Cardiac fibroblast (primary cell): Measurements from ENCODE around the gene SP6.

Source experiments
- DNase-seq, 2 donors: peaks; one replicate each; pipeline versions ENCODE4 v3.0.0 to v3.0.0-alpha.2; 2010; ENCODE audit warnings: low read depth in 2 of 2
- H3K4me3 ChIP-seq, 2 donors: replicated peaks in 1 of 2; 1 replicate in 1 of 2; 2 replicates in 1 of 2; pipeline ENCODE4 v1.5.1; 2011; ENCODE audit warnings: low read depth in 2 of 2, low read length in 2 of 2, mild to moderate bottlenecking in 2 of 2, moderate library complexity in 1 of 2
- CTCF ChIP-seq: IDR thresholded peaks from one replicate; pipeline ENCODE4 v1.5.1; 2011; ENCODE audit warnings: low read depth, mild to moderate bottlenecking, low read length, inconsistent platforms

The SP6 gene

DNA sequence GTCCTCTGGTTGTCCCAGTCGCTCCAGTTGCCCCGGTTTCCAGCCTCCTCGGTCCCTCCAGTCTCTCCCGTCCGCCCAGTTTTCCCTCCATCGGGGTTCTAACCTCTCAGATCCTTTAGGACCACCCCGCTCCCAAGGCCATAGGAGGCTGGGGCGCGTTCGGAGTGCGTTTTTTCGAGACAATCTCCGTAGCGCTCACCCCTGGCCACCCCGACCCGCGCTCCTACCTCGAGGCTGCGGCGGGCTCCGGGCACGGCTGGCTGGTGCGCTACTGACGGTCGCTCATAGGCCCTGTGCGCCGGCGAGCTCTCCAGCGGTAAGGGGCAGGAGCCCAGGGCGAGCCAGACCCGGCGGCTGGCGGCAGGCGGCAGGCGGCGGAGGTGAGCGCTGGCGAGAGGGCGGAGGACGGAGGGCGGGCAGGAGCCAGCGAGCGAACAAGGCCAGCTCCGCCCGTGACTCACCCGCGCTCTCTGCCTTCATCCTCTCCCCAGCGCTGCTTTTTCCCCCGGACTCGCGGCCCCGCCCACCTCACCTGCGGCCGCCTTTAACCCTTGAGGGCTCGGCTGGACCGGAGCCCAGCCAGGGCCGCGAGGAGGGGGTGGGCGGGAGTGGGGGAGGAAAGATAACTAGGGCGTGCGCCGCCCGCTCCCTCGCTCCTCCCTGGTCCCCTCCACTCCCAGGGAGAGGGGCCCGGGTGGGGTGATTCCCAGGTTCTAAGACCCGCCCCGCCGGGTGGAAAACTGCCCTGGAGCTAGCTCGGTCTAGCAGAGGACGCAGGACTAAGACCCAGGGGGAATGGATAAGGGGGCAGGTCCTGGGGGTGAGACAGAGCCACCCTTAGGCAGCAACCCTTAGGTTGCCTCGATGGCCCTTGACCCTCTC, at the start of gene SP6:
Gene SP6 (minus strand): TSS at position 472 of the 882 bp plus-strand sequence. CDS start 2,734 bp downstream, outside the sequence.
- peak within 1 kb of the TSS in 1 of 2 donors; percentile 39 for H3K4me3 ChIP-seq
- TF ChIP-seq CTCF: no peak
- peak; percentile 48 to 56 for DNase-seq

DNA sequence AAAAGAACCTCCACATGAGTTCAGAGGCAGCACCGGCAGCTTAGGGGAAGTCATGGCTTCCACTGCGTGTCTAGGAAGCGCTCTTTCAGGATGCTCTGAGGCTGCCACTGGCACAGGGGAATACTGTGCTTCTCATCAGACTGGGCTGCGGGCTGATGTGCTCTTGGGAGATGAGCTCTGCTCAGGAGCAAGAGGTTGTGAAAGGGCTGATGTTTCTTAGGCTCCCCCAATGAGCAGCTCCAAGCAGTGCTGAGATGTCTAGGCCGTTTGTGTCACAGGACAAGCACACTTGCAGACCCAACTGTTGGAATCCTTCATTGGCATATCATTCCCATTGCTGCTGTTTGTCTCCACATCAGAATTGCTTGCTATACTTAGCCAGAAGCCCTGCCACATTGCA, 48.7 kb upstream of the SP6 start:
- no peak overlapping the region for H3K4me3 ChIP-seq
- TF ChIP-seq CTCF: no peak
- DNase-seq: no peak

GRCh38 chr17:47898241-47898640, 47.3 kb upstream of the SP6 start:
- TF ChIP-seq CTCF: no peak
- H3K4me3 ChIP-seq: no peak overlapping the region
- DNase-seq: no peak

GRCh38 chr17:47897561-47897960, 46.6 kb upstream of the SP6 start:
- DNase-seq: no peak
- peak overlapping the region in 1 of 2 donors; percentile 98 for H3K4me3 ChIP-seq
- no peak for TF ChIP-seq CTCF

DNA sequence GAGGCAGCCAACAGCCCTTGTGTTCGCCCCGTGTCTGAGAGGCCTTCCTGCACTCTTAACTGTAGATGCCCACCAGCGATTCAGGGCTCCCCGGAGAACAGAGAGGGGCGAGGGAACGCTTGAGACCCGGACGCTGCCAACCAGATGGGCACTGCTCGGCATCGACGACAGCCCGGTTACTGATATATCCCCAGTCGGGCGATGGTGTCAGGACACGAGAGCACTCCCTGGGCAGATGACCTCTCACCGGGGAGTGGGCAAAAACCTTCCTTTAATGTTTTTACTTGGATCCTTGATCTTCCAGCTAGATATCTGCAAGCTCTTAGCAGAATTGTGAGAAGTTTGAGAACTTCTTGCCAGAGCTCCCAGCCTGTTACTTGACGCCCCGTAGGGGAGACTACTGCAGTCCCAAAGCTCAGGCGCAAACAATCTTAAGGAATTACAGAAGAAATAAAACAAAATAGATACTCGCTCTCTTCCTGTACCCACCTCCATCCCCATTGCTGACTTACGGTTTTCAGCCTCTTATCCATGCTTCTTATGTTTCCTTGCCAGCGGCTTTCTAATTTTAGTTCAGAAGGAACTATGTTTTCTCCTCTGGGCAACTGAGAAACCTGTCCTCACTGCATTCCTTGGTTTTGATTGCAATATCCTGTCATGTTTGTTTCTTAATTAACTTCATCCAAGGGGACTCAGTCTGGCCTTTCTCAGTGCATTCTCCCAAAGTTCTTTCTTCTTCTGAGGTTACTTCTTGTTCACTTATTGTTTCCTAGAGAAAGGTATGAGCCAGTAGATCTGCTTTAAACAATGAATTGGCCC, 45.9 kb upstream of the SP6 start:
- DNase-seq: peak in 1 of 2 donors; percentile 43
- no peak for TF ChIP-seq CTCF
- peak overlapping the region; percentile 85 to 98 for H3K4me3 ChIP-seq

DNA sequence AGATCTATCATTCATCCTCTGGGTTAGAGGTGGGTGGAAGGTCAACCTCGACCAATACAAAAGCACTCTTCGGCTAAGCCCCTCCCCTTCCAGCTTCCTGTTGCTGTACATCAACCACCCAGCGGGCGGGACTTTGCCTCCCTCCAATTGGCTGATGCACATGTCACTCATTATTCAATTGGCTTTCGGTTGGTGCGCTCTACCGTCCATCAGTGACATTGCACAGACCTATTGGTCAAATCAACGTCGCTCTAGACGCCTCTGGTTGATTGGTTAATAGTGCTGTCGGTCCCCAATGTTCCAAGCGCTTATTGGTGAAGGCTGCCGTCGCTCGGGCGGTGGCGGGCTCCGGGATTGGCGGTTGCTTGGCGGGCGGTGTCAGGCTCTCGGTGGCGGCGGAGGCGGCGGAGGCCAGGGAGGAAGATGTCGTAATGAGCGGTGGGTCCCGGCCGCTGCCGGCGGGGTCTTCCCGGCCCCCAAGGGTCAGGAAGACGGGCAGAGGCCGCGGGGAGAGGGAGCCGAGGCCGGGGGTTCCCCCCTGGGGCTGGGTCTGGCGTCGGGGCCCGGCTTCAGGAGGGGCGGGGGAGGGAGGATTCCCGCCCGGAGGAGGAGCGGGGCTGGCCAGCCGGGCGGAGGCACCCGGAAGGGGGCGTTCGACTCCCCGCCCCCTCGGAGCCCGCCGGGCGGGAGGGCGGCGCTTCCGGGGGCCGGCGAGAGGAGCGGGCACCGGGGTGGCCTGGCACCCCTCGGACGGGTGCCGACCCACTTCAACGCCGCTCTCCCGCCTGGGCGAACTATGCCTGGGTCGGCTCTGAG, 45.1 kb upstream of the SP6 start, which contains the start of gene SP2:
Gene SP2 (plus strand): TSS at position 381 of the 816 bp plus-strand sequence. CDS start 51 bp downstream, at position 432.
- H3K4me3 ChIP-seq: peak within 1 kb of the TSS; percentile 86 to 98
- DNase-seq: peak; percentile 100
- no peak for TF ChIP-seq CTCF
